GM12878 (cell line): Measurements from ENCODE around the gene PALLD. TPM values are rescaled to one million over a fixed set of nuclear protein-coding genes. Genes with fewer than 3 reads are reported as not detected.
"Not testable (repeated sequence)": the region's sequence is repeated elsewhere in the genome, so short reads cannot be mapped to it uniquely, and the experiment has no call there.

Experiments
- ATAC-seq: fragments of 200-7000 bp; cut with Tn5 transposase; 3 replicates; pipeline ENCODE4 v1.9.1; 2020; ENCODE audit warnings: mild to moderate bottlenecking, moderate library complexity
- BruUV-seq: library from RNA; stranded (reverse); fragments of 400-500 nt; replicated peaks from 2 replicates; lab custom pipeline; 2021; lab: Mats Ljungman, UMichigan
- CTCF ChIA-PET: fragments of 300-600 bp; sonication (Branson Sonifier 250); formaldehyde crosslinking; extraction: SDS; loops from one replicate; lab custom pipeline; 2021; ENCODE audit warnings: inconsistent platforms; lab: Yijun Ruan, JAX
- POLR2A ChIA-PET: fragments of 350-600 bp; formaldehyde crosslinking; extraction: SDS; loops from one replicate; lab custom pipeline; 2021; ENCODE audit warnings: inconsistent platforms; lab: Charles Lee
- RAD21 ChIA-PET: fragments of 300-600 bp; sonication (Branson Sonifier 250); formaldehyde crosslinking; loops from one replicate; lab custom pipeline; 2023; ENCODE audit warnings: antibody characterized with exemption; ENCODE audit not compliant: unreplicated experiment; lab: Charles Lee
- SMC1A ChIA-PET: fragments of 300-600 bp; sonication (Branson Sonifier 250); formaldehyde crosslinking; loops from one replicate; lab custom pipeline; 2023; ENCODE audit not compliant: unreplicated experiment, uncharacterized antibody; lab: Charles Lee
- DNase-seq: peaks from one replicate; pipeline ENCODE4 v3.0.0-alpha.2; 2011; ENCODE audit warnings: low read depth, low spot score
- FAIRE-seq: peaks from 3 replicates; lab custom pipeline; 2011; peaks lifted over from hg19 to GRCh38; lab: Jason Lieb, UNC
- H2AFZ ChIP-seq: 2 replicates; pipeline ENCODE4 v1.6.0; 2011; ENCODE audit warnings: low read depth, low read length, control low read depth; ENCODE audit not compliant: control insufficient read depth
- H3K27ac ChIP-seq: 2 replicates; pipeline ENCODE4 v1.5.1; 2011; ENCODE audit warnings: control low read depth; ENCODE audit not compliant: control insufficient read depth, insufficient read depth
- H3K27me3 ChIP-seq, 2 experiments: replicated peaks in 1 of 2; 2 replicates each; pipeline versions ENCODE4 v1.6.0 to v1.6.1; 2011; ENCODE audit warnings: low read length in 1 of 2; ENCODE audit not compliant: control insufficient read depth in 2 of 2, insufficient read depth in 2 of 2
- H3K36me3 ChIP-seq, 2 experiments: 2 replicates each; pipeline ENCODE4 v1.5.1; 2011; ENCODE audit warnings: low read length in 1 of 2; ENCODE audit not compliant: control insufficient read depth in 2 of 2, insufficient read depth in 2 of 2
- H3K4me1 ChIP-seq: 2 replicates; pipeline ENCODE4 v1.6.1; 2011; ENCODE audit warnings: mild to moderate bottlenecking, low read length, moderate library complexity, mixed read lengths; ENCODE audit not compliant: control insufficient read depth, insufficient read depth
- H3K4me2 ChIP-seq: 2 replicates; pipeline ENCODE4 v1.6.0; 2011; ENCODE audit warnings: control low read depth; ENCODE audit not compliant: control insufficient read depth, insufficient read depth
- H3K4me3 ChIP-seq: fragments of 200-600 bp; sonication (generic); 2 replicates; pipeline ENCODE4 v1.5.1; 2016
- H3K79me2 ChIP-seq: 2 replicates; pipeline ENCODE4 v1.6.0; 2011; ENCODE audit warnings: low read length; ENCODE audit not compliant: control insufficient read depth, insufficient read depth
- H3K9ac ChIP-seq: 2 replicates; pipeline ENCODE4 v1.8.0; 2011; ENCODE audit warnings: low read length, control low read depth, mixed read lengths; ENCODE audit not compliant: control insufficient read depth, insufficient read depth
- H3K9me3 ChIP-seq: replicated peaks from 3 replicates; pipeline ENCODE4 v1.5.1; 2011; ENCODE audit warnings: mild to moderate bottlenecking, low read length; ENCODE audit not compliant: control insufficient read depth, insufficient read depth
- H4K20me1 ChIP-seq: 2 replicates; pipeline ENCODE4 v1.6.0; 2011; ENCODE audit not compliant: control insufficient read depth, insufficient read depth
- CBFB ChIP-seq: IDR thresholded peaks from 2 replicates; pipeline ENCODE4 v1.6.1; 2016; ENCODE audit warnings: antibody characterized with exemption, low read depth
- RBBP5 ChIP-seq: fragments of 200-600 bp; sonication (generic); conservative IDR thresholded peaks from 2 replicates; pipeline ENCODE4 v1.6.1; 2016
- YY1 ChIP-seq: IDR thresholded peaks from 2 replicates; pipeline ENCODE4 v1.6.1; 2011; ENCODE audit warnings: low read depth, mild to moderate bottlenecking, low read length
- WGBS: methylation state at CpG from one replicate; pipeline ENCODE4 v1.1.6; 2016; ENCODE audit warnings: low lambda C conversion rate; ENCODE audit not compliant: insufficient replicate concordance, insufficient coverage; ENCODE audit errors: missing lambda C conversion rate; 5-methylcytosine and 5-hydroxymethylcytosine counted together
- in situ Hi-C: fragments of 300-500 bp; cut with MboI; formaldehyde crosslinking; loops from 9 replicates; pipeline ENCODE4 v1.14.3; 2018; ENCODE audit warnings: mixed read lengths
- intact Hi-C: fragments of 100-400 bp; cut with micrococcal nuclease; formaldehyde crosslinking; loops from one replicate; pipeline ENCODE4 v1.14.2; 2022; ENCODE audit not compliant: unreplicated experiment
- polyA plus RNA-seq, 11 experiments: library from polyadenylated mRNA; depleted of rRNA in 4 of 11; unstranded in 6 of 11; stranded (reverse) in 5 of 11; fragments of >200 nt; fragmentation: Nextera tagmentation in 4 of 11; fragmentation: Illumina TruSeq in 1 of 11; extraction: Ambion mirVana in 4 of 11; extraction: Trizol in 1 of 11; gene quantifications; 1 replicate in 1 of 11; 2 replicates in 10 of 11; pipeline versions ENCODE4 v1.2.1 to v1.2.3, GENCODE V29; 2011 to 2016; ENCODE audit warnings: inconsistent platforms in 2 of 11, missing spikeins in 2 of 11, low read depth in 1 of 11
- total RNA-seq, 4 experiments: library from RNA; depleted of rRNA in 3 of 4; stranded (reverse); fragments of >200 nt in 3 of 4; fragmentation: Illumina TruSeq in 1 of 4; extraction: Trizol in 1 of 4; gene quantifications; 2 replicates each; pipeline versions ENCODE4 v1.2.1 to v1.2.3, GENCODE V29; 2013 to 2021
- TF ChIP-seq, protein P1 (sequence below): fragments of 450-650 bp; IDR thresholded peaks from 2 replicates; pipeline ENCODE4 v1.6.1; 2016; ENCODE audit warnings: mild to moderate bottlenecking

The PALLD gene
- total and polyA plus RNA-seq, 10 of the 15 experiments (the other 5 are each of a cell fraction or from before 2014, with no cell fraction given) = 1.0 to 7.7 (median 1.7) TPM

DNA sequence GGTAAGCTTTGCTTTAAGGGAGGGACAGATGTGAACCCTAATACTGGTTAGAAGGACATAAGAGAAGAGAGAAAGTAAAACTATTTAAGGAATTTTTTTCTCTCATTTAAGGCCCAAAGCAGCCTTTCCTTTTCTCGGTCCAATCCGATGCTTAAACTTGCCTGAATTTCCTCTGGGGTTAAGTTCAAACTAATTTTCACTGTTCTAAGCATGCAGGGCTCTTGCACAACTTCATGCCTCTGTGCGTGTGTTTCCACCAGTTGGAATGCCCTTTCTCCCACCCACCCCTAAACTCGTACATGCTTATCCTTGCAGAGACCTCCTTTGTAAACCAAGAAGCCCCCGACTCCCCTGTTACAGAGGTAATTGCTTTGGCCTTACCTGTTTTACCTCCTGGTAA, 308.5 kb downstream of the PALLD start (continued):
- TF ChIP-seq, protein P1, sequence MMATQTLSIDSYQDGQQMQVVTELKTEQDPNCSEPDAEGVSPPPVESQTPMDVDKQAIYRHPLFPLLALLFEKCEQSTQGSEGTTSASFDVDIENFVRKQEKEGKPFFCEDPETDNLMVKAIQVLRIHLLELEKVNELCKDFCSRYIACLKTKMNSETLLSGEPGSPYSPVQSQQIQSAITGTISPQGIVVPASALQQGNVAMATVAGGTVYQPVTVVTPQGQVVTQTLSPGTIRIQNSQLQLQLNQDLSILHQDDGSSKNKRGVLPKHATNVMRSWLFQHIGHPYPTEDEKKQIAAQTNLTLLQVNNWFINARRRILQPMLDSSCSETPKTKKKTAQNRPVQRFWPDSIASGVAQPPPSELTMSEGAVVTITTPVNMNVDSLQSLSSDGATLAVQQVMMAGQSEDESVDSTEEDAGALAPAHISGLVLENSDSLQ = no peak
- no peak for TF ChIP-seq RBBP5

DNA sequence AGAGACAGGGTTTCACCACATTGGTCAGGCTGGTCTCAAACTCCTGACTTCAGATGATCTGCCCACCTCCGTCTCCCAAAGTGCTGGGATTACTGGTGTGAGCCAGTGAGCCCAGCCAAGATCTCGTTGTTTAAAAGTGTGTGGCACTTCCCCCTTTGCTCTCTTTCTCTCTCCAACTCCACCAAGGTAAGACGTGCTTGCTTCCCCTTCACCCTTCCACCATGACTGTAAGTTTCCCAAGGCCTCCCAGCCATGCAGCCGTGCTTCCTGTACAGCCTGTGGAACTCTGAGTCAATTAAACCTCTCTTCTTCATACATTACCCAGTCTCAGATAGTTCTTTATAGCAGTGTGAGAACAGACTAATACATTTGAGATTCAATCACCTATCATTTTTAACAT, 309.4 kb downstream of the PALLD start:
- RAD21 ChIA-PET, H3K27ac ChIP-seq, H3K9me3 ChIP-seq, H3K4me3 ChIP-seq, H4K20me1 ChIP-seq, DNase-seq, H3K9ac ChIP-seq, CTCF ChIA-PET, SMC1A ChIA-PET, H3K4me1 ChIP-seq, ATAC-seq, H3K36me3 ChIP-seq, FAIRE-seq, H3K79me2 ChIP-seq, H3K27me3 ChIP-seq, H2AFZ ChIP-seq, POLR2A ChIA-PET, in situ Hi-C loops, H3K4me2 ChIP-seq, intact Hi-C loops, BruUV-seq: not testable (repeated sequence)
- WGBS = 3% methylated on average over 4 of the region's 4 CpGs

DNA sequence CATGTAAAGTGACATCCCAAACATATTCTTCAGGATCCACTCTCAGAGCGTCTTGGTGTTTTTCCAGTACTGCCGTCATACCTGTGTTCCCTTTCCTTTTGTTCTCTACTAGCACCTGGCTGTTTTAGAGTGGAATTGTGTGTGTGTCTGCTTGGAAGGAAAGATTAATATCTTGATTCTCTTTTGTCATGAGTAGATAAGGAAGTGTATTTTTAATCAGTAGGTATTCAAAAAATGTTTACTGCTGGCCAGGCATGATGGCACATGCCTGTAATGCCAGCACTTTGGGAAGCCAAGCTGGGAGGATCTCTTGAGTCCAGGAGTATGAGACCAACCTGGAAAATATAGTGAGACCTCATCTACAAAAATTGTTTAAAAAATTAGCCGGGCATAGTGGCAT, 314.4 kb downstream of the PALLD start:
- peaks cover 2 to 6% of the 10 kb centered on the region in 2 experiments; a peak in 2 of 4 replicates for H3K27me3 ChIP-seq
- WGBS = 27% methylated on average over 3 of the region's 3 CpGs
- H3K9me3 ChIP-seq = no peaks in the 10 kb centered on the region
- H3K9ac ChIP-seq = no peak overlapping the region
- H3K27ac ChIP-seq = no peak overlapping the region
- no TSS peak for BruUV-seq
- CTCF ChIA-PET = interaction anchor here (1.4 kb wide), 1 partner anchor 101 kb away, joined by 3 read pairs; no protein-coding TSS in a partner anchor
- DNase-seq (no peak), ATAC-seq (no peak), FAIRE-seq (no peak)
- no peaks in the 10 kb centered on the region for H3K79me2 ChIP-seq
- POLR2A ChIA-PET = no interaction called here
- in situ Hi-C loops = no loop called here
- intact Hi-C loops = no loop called here
- RAD21 ChIA-PET = no interaction called here
- no peaks in the 10 kb centered on the region for H4K20me1 ChIP-seq
- no peaks in the 10 kb centered on the region for H3K4me1 ChIP-seq
- no peak for TF ChIP-seq CBFB
- TF ChIP-seq YY1 = no peak
- H3K36me3 ChIP-seq = no peaks in the 10 kb centered on the region
- no peak overlapping the region for H3K4me2 ChIP-seq
- no peak overlapping the region for H3K4me3 ChIP-seq
- H2AFZ ChIP-seq = no peak overlapping the region
- SMC1A ChIA-PET = no interaction called here
